ENCODE results near the gene R3HDML. TPM values are rescaled to one million over a fixed set of nuclear protein-coding genes. Genes with fewer than 3 reads are reported as not detected.

The R3HDML gene
- total and polyA plus RNA-seq, 2 of the 13 experiments (the other 11 are each of a cell fraction or from before 2014, with no cell fraction given): not detected

- TF ChIP-seq ZNF142 (CRISPR knock-in tag; IDR thresholded peaks at IDR 0.05) (peak; percentile 30; the same call in 1 of the 2 replicates), ZNF264 (CRISPR knock-in tag; IDR thresholded peaks at IDR 0.05) (0 out of 2 replicates have a peak, but pooled peaks have one; percentile 62), ZNF781 (CRISPR knock-in tag; IDR thresholded peaks at IDR 0.05; ENCODE audit: borderline replicate concordance, not compliant biosample characterization) (no peak), HMG20A (CRISPR knock-in tag; IDR thresholded peaks at IDR 0.05; ENCODE audit: borderline replicate concordance) (no peak; the same call in none of the 2 replicates), ARID2 (CRISPR knock-in tag; IDR thresholded peaks at IDR 0.05; ENCODE audit: borderline replicate concordance) (no peak), ZNF235 (CRISPR knock-in tag; IDR thresholded peaks at IDR 0.05; ENCODE audit: borderline replicate concordance) (no peak), KAT7 (CRISPR knock-in tag; IDR thresholded peaks at IDR 0.05; ENCODE audit: borderline replicate concordance) (peak; percentile 73), SMAD1 (CRISPR knock-in tag; IDR thresholded peaks at IDR 0.05; ENCODE audit: borderline replicate concordance, low read depth) (peak; percentile 65; the same call in 1 of the 2 replicates), ZIK1 (CRISPR knock-in tag; IDR thresholded peaks at IDR 0.05; ENCODE audit: borderline replicate concordance, low read depth) (peak; percentile 82; the same call in 1 of the 2 replicates), ZNF562 (CRISPR knock-in tag; IDR thresholded peaks at IDR 0.05; ENCODE audit: borderline replicate concordance) (no peak), U2AF1 (optimal IDR thresholded peaks at IDR 0.05; ENCODE audit: low read depth, low read length) (peak; percentile 62), SMAD9 (CRISPR knock-in tag; IDR thresholded peaks at IDR 0.05) (peak; percentile 76; the same call in 1 of the 2 replicates), POLR2AphosphoS2 (IDR thresholded peaks at IDR 0.05; ENCODE audit: low read depth, low read length) (no peak; the same call in 1 of the 2 replicates), TBL1XR1 (IDR thresholded peaks at IDR 0.05; ENCODE audit: borderline replicate concordance, low read length, partially characterized antibody) (no peak), MEIS2 (CRISPR knock-in tag; IDR thresholded peaks at IDR 0.05) (peak; percentile 79; the same call in 1 of the 2 replicates), ZSCAN22 (CRISPR knock-in tag; IDR thresholded peaks at IDR 0.05) (no peak), ZNF333 (CRISPR knock-in tag; IDR thresholded peaks at IDR 0.05; ENCODE audit: borderline replicate concordance) (peak; percentile 21; the same call in 1 of the 2 replicates), ZNF530 (CRISPR knock-in tag; IDR thresholded peaks at IDR 0.05; ENCODE audit: low read depth) (no peak), PLSCR1 (CRISPR knock-in tag; IDR thresholded peaks at IDR 0.05; ENCODE audit: borderline replicate concordance) (0 out of 2 replicates have a peak, but pooled peaks have one; percentile 34), CEBPB (IDR thresholded peaks at IDR 0.05; ENCODE audit: borderline replicate concordance, low read depth, low read length) (no peak)
- TF ChIP-seq, protein P1, sequence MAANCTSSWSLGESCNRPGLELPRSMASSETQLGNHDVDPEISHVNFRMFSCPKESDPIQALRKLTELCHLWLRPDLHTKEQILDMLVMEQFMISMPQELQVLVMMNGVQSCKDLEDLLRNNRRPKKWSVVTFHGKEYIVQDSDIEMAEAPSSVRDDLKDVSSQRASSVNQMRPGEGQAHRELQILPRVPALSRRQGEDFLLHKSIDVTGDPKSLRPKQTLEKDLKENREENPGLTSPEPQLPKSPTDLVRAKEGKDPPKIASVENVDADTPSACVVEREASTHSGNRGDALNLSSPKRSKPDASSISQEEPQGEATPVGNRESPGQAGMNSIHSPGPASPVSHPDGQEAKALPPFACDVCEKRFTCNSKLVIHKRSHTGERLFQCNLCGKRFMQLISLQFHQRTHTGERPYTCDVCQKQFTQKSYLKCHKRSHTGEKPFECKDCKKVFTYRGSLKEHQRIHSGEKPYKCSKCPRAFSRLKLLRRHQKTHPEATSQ (CRISPR knock-in tag; IDR thresholded peaks at IDR 0.05; ENCODE audit: borderline replicate concordance): 0 out of 2 replicates have a peak, but pooled peaks have one; percentile 53
Measured at GRCh38 chr20:44392776-44393607, 56.1 kb downstream of the R3HDML start (continued).

All from HepG2 (cell line).